CD14-positive monocyte (primary cell): ENCODE measurements around the gene TMEM109. TPM values are rescaled to one million over a fixed set of nuclear protein-coding genes. Genes with fewer than 3 reads are reported as not detected.

ENCODE experiments used
- DNase-seq, 3 donors: peaks; one replicate each; pipeline ENCODE4 v3.0.0-alpha.2; 2011 to 2022
- H2AFZ ChIP-seq: 2 replicates; pipeline ENCODE4 v1.6.0; 2012; ENCODE audit warnings: mild to moderate bottlenecking, low read depth, low read length, inconsistent platforms; ENCODE audit not compliant: insufficient read depth, poor library complexity, severe bottlenecking
- H3K27ac ChIP-seq, 2 donors: 1 replicate in 1 of 2; 2 replicates in 1 of 2; pipeline ENCODE4 v1.5.1; 2012 to 2013; ENCODE audit warnings: low read length in 2 of 2, control low read depth in 1 of 2, inconsistent platforms in 1 of 2, low read depth in 1 of 2, mild to moderate bottlenecking in 1 of 2
- H3K27me3 ChIP-seq, 2 donors: one replicate each; pipeline versions ENCODE4 v1.6.0 to v1.6.1; 2011 to 2013; ENCODE audit warnings: low read length in 2 of 2; ENCODE audit not compliant: control insufficient read depth in 2 of 2, insufficient read depth in 2 of 2
- H3K36me3 ChIP-seq, 2 donors: replicated peaks in 1 of 2; 1 replicate in 1 of 2; 2 replicates in 1 of 2; pipeline versions ENCODE4 v1.5.1 to v1.6.1; 2012 to 2013; ENCODE audit warnings: low read length in 2 of 2, control low read depth in 1 of 2, inconsistent platforms in 1 of 2, mild to moderate bottlenecking in 1 of 2; ENCODE audit not compliant: insufficient read depth in 2 of 2, control insufficient read depth in 1 of 2
- H3K4me1 ChIP-seq, 2 donors: 1 replicate in 1 of 2; 2 replicates in 1 of 2; pipeline versions ENCODE4 v1.5.1 to v1.6.1; 2012 to 2013; ENCODE audit warnings: low read length in 2 of 2, control low read depth in 1 of 2, inconsistent platforms in 1 of 2, mild to moderate bottlenecking in 1 of 2, moderate library complexity in 1 of 2; ENCODE audit not compliant: insufficient read depth in 2 of 2, control insufficient read depth in 1 of 2
- H3K4me2 ChIP-seq: replicated peaks from 2 replicates; pipeline ENCODE3; 2012; ENCODE audit warnings: low read length, moderate library complexity, mild to moderate bottlenecking; ENCODE audit not compliant: poor library complexity, severe bottlenecking; ENCODE audit errors: extremely low read depth
- H3K4me3 ChIP-seq, 3 experiments: fragments of 200-600 bp in 1 of 3; sonication (generic) in 1 of 3; replicated peaks in 1 of 3; 1 replicate in 2 of 3; 2 replicates in 1 of 3; pipeline ENCODE4 v1.5.1; 2011 to 2013; ENCODE audit warnings: low read length in 3 of 3, mild to moderate bottlenecking in 3 of 3, control low read depth in 2 of 3, low read depth in 2 of 3, inconsistent platforms in 1 of 3, moderate library complexity in 1 of 3
- H3K79me2 ChIP-seq: 2 replicates; pipeline ENCODE4 v1.6.0; 2012; ENCODE audit warnings: mild to moderate bottlenecking, control low read depth, inconsistent platforms, low read length, moderate library complexity; ENCODE audit not compliant: insufficient read depth
- H3K9ac ChIP-seq: 2 replicates; pipeline ENCODE4 v1.6.0; 2017; ENCODE audit warnings: low read length, mild to moderate bottlenecking; ENCODE audit not compliant: insufficient read depth, poor library complexity, severe bottlenecking
- H3K9me3 ChIP-seq, 2 donors: replicated peaks in 1 of 2; 1 replicate in 1 of 2; 2 replicates in 1 of 2; pipeline versions ENCODE4 v1.5.1 to v1.6.1; 2012 to 2013; ENCODE audit warnings: low read length in 2 of 2, control low read depth in 1 of 2; ENCODE audit not compliant: control insufficient read depth in 1 of 2, insufficient read depth in 1 of 2
- H4K20me1 ChIP-seq: 2 replicates; pipeline ENCODE4 v1.6.0; 2012; ENCODE audit warnings: mild to moderate bottlenecking, low read length, control low read depth, moderate library complexity; ENCODE audit not compliant: insufficient read depth
- H3K27ac Mint-ChIP-seq, 7 donors: one replicate each; pipeline ENCODE4 v1.8.0; 2020; ENCODE audit warnings: mild to moderate bottlenecking in 7 of 7, mixed read lengths in 7 of 7, moderate library complexity in 6 of 7, inconsistent platforms in 2 of 7
- H3K27me3 Mint-ChIP-seq, 3 donors: one replicate each; pipeline ENCODE4 v1.8.0; 2021 to 2022; ENCODE audit warnings: low read depth in 3 of 3, mild to moderate bottlenecking in 3 of 3, mixed read lengths in 3 of 3, moderate library complexity in 3 of 3, inconsistent platforms in 1 of 3
- H3K36me3 Mint-ChIP-seq, 2 donors: one replicate each; pipeline ENCODE4 v1.8.0; 2020; ENCODE audit warnings: mixed read lengths in 2 of 2, inconsistent platforms in 1 of 2, mild to moderate bottlenecking in 1 of 2
- H3K4me1 Mint-ChIP-seq: one replicate; pipeline ENCODE4 v1.8.0; 2020; ENCODE audit warnings: mild to moderate bottlenecking, mixed read lengths
- H3K4me3 Mint-ChIP-seq, 2 donors: one replicate each; pipeline ENCODE4 v1.8.0; 2020; ENCODE audit warnings: mild to moderate bottlenecking in 2 of 2, mixed read lengths in 2 of 2, moderate library complexity in 1 of 2
- H3K9me3 Mint-ChIP-seq, 7 donors: one replicate each; pipeline ENCODE4 v1.8.0; 2020 to 2022; ENCODE audit warnings: mixed read lengths in 7 of 7, mild to moderate bottlenecking in 6 of 7, moderate library complexity in 6 of 7, inconsistent platforms in 2 of 7
- WGBS: methylation state at CpG from one replicate; pipeline ENCODE4 v1.1.5; 2013; ENCODE audit warnings: missing lambda C conversion rate; ENCODE audit not compliant: insufficient coverage; 5-methylcytosine and 5-hydroxymethylcytosine counted together
- intact Hi-C, 2 donors: fragments of 100-400 bp; cut with micrococcal nuclease; formaldehyde crosslinking; loops; one replicate each; pipeline versions ENCODE4 v1.15.0 to v1.15.1; 2023
- polyA plus RNA-seq, 3 donors: library from polyadenylated mRNA; depleted of rRNA in 1 of 3; unstranded in 2 of 3; stranded (reverse) in 1 of 3; fragments of 300-500 nt in 2 of 3; fragments of >200 nt in 1 of 3; fragmentation: Illumina TruSeq in 2 of 3; gene quantifications; 1 replicate in 2 of 3; 2 replicates in 1 of 3; pipeline ENCODE4 v1.2.3, GENCODE V29; 2012 to 2021
- TF ChIP-seq, protein P1 (sequence below): fragments of 200-600 bp; IDR thresholded peaks from one replicate; pipeline ENCODE4 v1.8.0; 2022; ENCODE audit warnings: antibody characterized with exemption, mild to moderate bottlenecking

The TMEM109 gene
- polyA plus RNA-seq, 3 donors = 22.7 to 112 (median 110) TPM

DNA sequence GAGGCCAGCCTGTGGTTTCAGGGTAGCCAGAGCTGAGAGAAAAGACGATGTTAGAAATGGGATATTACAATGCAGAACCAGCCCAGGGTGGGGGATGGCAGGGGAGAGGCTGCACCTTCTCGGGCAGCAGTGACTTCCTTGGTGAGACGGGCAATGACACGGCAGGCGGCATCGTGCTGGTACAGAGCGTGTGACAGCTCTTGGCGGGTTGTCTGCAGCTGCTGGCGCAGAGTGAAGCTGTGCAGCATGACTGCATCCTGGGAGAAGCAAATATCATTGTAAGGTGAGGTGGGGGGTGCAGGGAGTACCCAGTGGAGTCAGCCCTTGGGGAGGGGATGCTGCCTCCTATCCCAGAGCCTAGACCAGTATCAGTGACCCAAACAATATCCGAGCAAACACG is 11.3 kb upstream of the TMEM109 start:
- DNase-seq = no peak
- Mint-ChIP-seq H3K9me3 (no peaks in the 10 kb centered on the region), H3K27me3 (peaks cover 0 to 3% (median 1%) of the 10 kb centered on the region in 3 donors), H3K4me3 (no peak overlapping the region), H3K27ac (peak overlapping the region in 4 of 7 donors; percentile 31 to 82 (median 57)), H3K36me3 (peaks cover 54 to 59% of the 10 kb centered on the region in 2 donors), H3K4me1 (peaks cover 32% of the 10 kb centered on the region)
- H3K4me3 ChIP-seq = no peak overlapping the region
- H3K27me3 ChIP-seq = no peaks in the 10 kb centered on the region
- TF ChIP-seq, protein P1, sequence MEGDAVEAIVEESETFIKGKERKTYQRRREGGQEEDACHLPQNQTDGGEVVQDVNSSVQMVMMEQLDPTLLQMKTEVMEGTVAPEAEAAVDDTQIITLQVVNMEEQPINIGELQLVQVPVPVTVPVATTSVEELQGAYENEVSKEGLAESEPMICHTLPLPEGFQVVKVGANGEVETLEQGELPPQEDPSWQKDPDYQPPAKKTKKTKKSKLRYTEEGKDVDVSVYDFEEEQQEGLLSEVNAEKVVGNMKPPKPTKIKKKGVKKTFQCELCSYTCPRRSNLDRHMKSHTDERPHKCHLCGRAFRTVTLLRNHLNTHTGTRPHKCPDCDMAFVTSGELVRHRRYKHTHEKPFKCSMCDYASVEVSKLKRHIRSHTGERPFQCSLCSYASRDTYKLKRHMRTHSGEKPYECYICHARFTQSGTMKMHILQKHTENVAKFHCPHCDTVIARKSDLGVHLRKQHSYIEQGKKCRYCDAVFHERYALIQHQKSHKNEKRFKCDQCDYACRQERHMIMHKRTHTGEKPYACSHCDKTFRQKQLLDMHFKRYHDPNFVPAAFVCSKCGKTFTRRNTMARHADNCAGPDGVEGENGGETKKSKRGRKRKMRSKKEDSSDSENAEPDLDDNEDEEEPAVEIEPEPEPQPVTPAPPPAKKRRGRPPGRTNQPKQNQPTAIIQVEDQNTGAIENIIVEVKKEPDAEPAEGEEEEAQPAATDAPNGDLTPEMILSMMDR = no peak
- H3K4me1 ChIP-seq = peaks cover 25 to 30% of the 10 kb centered on the region in 2 donors
- peaks cover 38% of the 10 kb centered on the region for H3K79me2 ChIP-seq
- peaks cover 57 to 65% of the 10 kb centered on the region in 2 donors for H3K36me3 ChIP-seq
- no peak overlapping the region for H3K4me2 ChIP-seq
- peaks cover 28% of the 10 kb centered on the region for H4K20me1 ChIP-seq
- H3K9ac ChIP-seq = no peak overlapping the region
- no peak overlapping the region for H3K27ac ChIP-seq
- no peak overlapping the region for H2AFZ ChIP-seq
- intact Hi-C loops = no loop called here
- 93% methylated on average over 11 of the region's 11 CpGs for WGBS
- H3K9me3 ChIP-seq = no peaks in the 10 kb centered on the region

DNA sequence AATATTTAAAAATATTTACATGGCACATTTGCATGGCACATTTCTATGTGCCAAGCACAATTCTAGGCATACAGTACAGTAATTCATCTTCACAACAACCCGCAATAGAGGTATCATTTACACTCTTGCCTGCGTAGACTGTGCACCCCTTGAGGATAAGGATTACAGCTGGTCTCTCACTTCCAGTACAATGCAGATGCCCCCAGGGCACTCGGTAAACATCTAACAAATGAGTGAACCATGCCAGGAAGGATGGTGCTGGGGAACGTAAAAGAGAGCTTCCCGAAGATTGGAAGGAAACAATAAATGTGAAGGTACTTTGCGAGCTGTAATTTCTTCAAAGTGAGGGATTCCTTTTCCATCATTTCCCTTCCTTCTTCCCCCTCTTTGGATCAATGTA is 8.9 kb upstream of the TMEM109 start:
- peak overlapping the region; percentile 90 for H2AFZ ChIP-seq
- intact Hi-C loops = loop anchor here in 1 of 2 donors (5.0 kb wide), 1 partner anchor 63 kb away; the partner anchor contains the start of gene CCDC86

More for the DNA sequence above, 8.9 kb upstream of the TMEM109 start:
- H3K79me2 ChIP-seq = peaks cover 38% of the 10 kb centered on the region
- peaks cover 50% of the 10 kb centered on the region for H3K4me1 Mint-ChIP-seq
- peaks cover 0 to 13% (median 6%) of the 10 kb centered on the region in 7 donors for H3K9me3 Mint-ChIP-seq
- peaks cover 39 to 45% of the 10 kb centered on the region in 2 donors for H3K36me3 Mint-ChIP-seq
- H3K36me3 ChIP-seq = peaks cover 38 to 43% of the 10 kb centered on the region in 2 donors
- peaks cover 37 to 43% of the 10 kb centered on the region in 2 donors for H3K4me1 ChIP-seq
- peak overlapping the region; percentile 92 for H3K9ac ChIP-seq
- TF ChIP-seq, protein P1 = no peak
- peak overlapping the region in 1 of 2 donors; percentile 91 for H3K27ac ChIP-seq
- no peaks in the 10 kb centered on the region for H3K27me3 ChIP-seq
- peak overlapping the region; percentile 86 to 89 for H3K4me3 Mint-ChIP-seq
- WGBS = no CpG with 5 or more reads among the region's 6 CpGs
- peak overlapping the region in 6 of 7 donors; percentile 5 to 91 (median 77) for H3K27ac Mint-ChIP-seq
- H4K20me1 ChIP-seq = peaks cover 28% of the 10 kb centered on the region
- H3K9me3 ChIP-seq = no peaks in the 10 kb centered on the region
- H3K4me2 ChIP-seq = peak overlapping the region; percentile 80
- DNase-seq = no peak
- H3K4me3 ChIP-seq = peak overlapping the region in 1 of 3 experiments; percentile 90
- peaks cover 0 to 5% (median 2%) of the 10 kb centered on the region in 3 donors for H3K27me3 Mint-ChIP-seq
